HepG2 (cell line): Measurements from ENCODE around the gene GTF2H1. TPM values are rescaled to one million over a fixed set of nuclear protein-coding genes. Genes with fewer than 3 reads are reported as not detected.

Source experiments
- CBX1 ChIP-seq: IDR thresholded peaks from one replicate; pipeline ENCODE4 v1.6.1; 2016; ENCODE audit warnings: antibody characterized with exemption, low read depth
- FOXK2 ChIP-seq: fragments of 450-650 bp; IDR thresholded peaks from 2 replicates; pipeline ENCODE4 v1.6.1; 2016
- GZF1 ChIP-seq: sonication (generic); formaldehyde crosslinking; IDR thresholded peaks from 2 replicates; pipeline ENCODE4 v1.5.1; 2020; ENCODE audit warnings: mild to moderate bottlenecking, missing genetic modification reagents
- IRF2 ChIP-seq: IDR thresholded peaks from 2 replicates; pipeline ENCODE4 v1.6.1; 2018; ENCODE audit warnings: missing genetic modification reagents, missing compliant biosample characterization
- NFE2 ChIP-seq: sonication (generic); formaldehyde crosslinking; IDR thresholded peaks from 2 replicates; pipeline ENCODE4 v1.4.0; 2020; ENCODE audit warnings: missing genetic modification reagents
- POLR2AphosphoS5 ChIP-seq: IDR thresholded peaks from 2 replicates; pipeline ENCODE4 v1.6.1; 2012; ENCODE audit warnings: low read depth, low read length
- PRMT3 ChIP-seq: sonication (generic); formaldehyde crosslinking; IDR thresholded peaks from 2 replicates; pipeline ENCODE4 v1.8.1; 2022; ENCODE audit warnings: low read depth, mild to moderate bottlenecking, moderate library complexity, missing genetic modification reagents, borderline replicate concordance
- RXRB ChIP-seq: IDR thresholded peaks from 2 replicates; pipeline ENCODE4 v1.6.1; 2016; ENCODE audit warnings: borderline replicate concordance, missing genetic modification reagents, missing compliant biosample characterization
- ZFY ChIP-seq: sonication (generic); formaldehyde crosslinking; IDR thresholded peaks from 2 replicates; pipeline ENCODE4 v1.4.0; 2020; ENCODE audit warnings: missing genetic modification reagents
- ZNF121 ChIP-seq: sonication (generic); formaldehyde crosslinking; IDR thresholded peaks from 2 replicates; pipeline ENCODE4 v1.5.0; 2020; ENCODE audit warnings: mild to moderate bottlenecking, missing genetic modification reagents
- ZNF160 ChIP-seq: sonication (generic); formaldehyde crosslinking; IDR thresholded peaks from 2 replicates; pipeline ENCODE4 v1.8.0; 2022; ENCODE audit warnings: mild to moderate bottlenecking, inconsistent platforms, missing genetic modification reagents
- ZNF326 ChIP-seq: sonication (generic); formaldehyde crosslinking; IDR thresholded peaks from 2 replicates; pipeline ENCODE4 v1.4.0; 2020; ENCODE audit warnings: missing genetic modification reagents, borderline replicate concordance
- ZNF746 ChIP-seq: sonication (generic); formaldehyde crosslinking; IDR thresholded peaks from 2 replicates; pipeline ENCODE4 v1.8.0; 2022; ENCODE audit warnings: mild to moderate bottlenecking, missing genetic modification reagents
- ZNF781 ChIP-seq: sonication (generic); formaldehyde crosslinking; IDR thresholded peaks from 2 replicates; pipeline ENCODE4 v1.5.1; 2020; ENCODE audit warnings: borderline replicate concordance, mild to moderate bottlenecking, missing genetic modification reagents; ENCODE audit errors: not compliant biosample characterization
- ZSCAN31 ChIP-seq: sonication (generic); formaldehyde crosslinking; IDR thresholded peaks from 2 replicates; pipeline ENCODE4 v1.5.0; 2020; ENCODE audit warnings: low read depth, mild to moderate bottlenecking, missing genetic modification reagents
- polyA plus RNA-seq, 8 experiments: library from polyadenylated mRNA; depleted of rRNA in 3 of 8; stranded (reverse) in 7 of 8; unstranded in 1 of 8; fragments of >200 nt; fragmentation: Illumina TruSeq in 4 of 8; extraction: Trizol in 4 of 8; gene quantifications; 2 replicates each; pipeline versions ENCODE4 v1.2.1 to v1.2.3, GENCODE V29; 2011 to 2016; ENCODE audit warnings: low read depth in 4 of 8, missing spikeins in 1 of 8, mixed read lengths in 1 of 8; ENCODE audit not compliant: insufficient read depth in 1 of 8
- total RNA-seq, 5 experiments: library from RNA; depleted of rRNA; stranded (reverse); fragments of >200 nt; fragmentation: Illumina TruSeq; extraction: Trizol; gene quantifications; 2 replicates each; pipeline ENCODE4 v1.2.3, GENCODE V29; 2016; ENCODE audit warnings: low read depth in 1 of 5
- TF ChIP-seq, protein P1 (sequence below): sonication (generic); formaldehyde crosslinking; IDR thresholded peaks from 2 replicates; pipeline ENCODE4 v1.5.0; 2020; ENCODE audit warnings: mild to moderate bottlenecking, missing genetic modification reagents, borderline replicate concordance
- TF ChIP-seq, protein P2 (sequence below): IDR thresholded peaks from 2 replicates; pipeline ENCODE4 v1.6.1; 2018; ENCODE audit warnings: missing genetic modification reagents, mild to moderate bottlenecking, missing compliant biosample characterization
- TF ChIP-seq, protein P3 (sequence below): sonication (generic); IDR thresholded peaks from 2 replicates; pipeline ENCODE4 v1.6.1; 2016; ENCODE audit warnings: low read depth, borderline replicate concordance
- TF ChIP-seq, protein P4 (sequence below): sonication (generic); formaldehyde crosslinking; IDR thresholded peaks from 2 replicates; pipeline ENCODE4 v1.4.0; 2020; ENCODE audit warnings: mild to moderate bottlenecking, missing genetic modification reagents
- TF ChIP-seq, protein P5 (sequence below): sonication (generic); formaldehyde crosslinking; IDR thresholded peaks from 2 replicates; pipeline ENCODE4 v1.5.0; 2020; ENCODE audit warnings: missing genetic modification reagents

The GTF2H1 gene
- total and polyA plus RNA-seq, 2 of the 13 experiments (the other 11 are each of a cell fraction or from before 2014, with no cell fraction given): 15.7 to 51.4 TPM

DNA sequence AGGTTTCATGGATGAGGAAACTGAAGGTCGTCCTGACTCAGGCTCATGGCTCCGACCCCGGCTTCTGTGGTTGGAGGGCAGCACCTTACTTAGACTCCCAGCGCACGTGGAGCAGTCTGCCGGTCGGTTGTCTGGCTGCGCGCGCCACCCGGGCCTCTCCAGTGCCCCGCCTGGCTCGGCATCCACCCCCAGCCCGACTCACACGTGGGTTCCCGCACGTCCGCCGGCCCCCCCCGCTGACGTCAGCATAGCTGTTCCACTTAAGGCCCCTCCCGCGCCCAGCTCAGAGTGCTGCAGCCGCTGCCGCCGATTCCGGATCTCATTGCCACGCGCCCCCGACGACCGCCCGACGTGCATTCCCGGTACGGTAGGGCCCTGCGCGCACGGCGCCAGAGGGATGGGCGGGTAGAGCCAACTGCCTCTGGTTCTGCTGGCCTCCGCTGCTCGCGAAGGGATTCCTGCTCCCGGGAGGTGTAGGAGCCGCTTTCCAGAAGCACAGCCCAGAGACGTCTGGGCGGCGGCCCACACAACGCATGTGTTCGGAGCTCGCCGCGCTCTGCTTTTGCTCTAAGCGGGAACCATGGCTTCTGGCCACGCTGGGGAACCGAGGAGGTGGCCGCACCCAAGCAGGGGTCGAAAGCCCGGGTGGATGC, 72.0 kb downstream of the GTF2H1 start, which contains the start of gene LDHA (continued):
- TF ChIP-seq ZNF326 (CRISPR knock-in tag): no peak
- no peak for TF ChIP-seq NFE2 (CRISPR knock-in tag)
- TF ChIP-seq, protein P1, sequence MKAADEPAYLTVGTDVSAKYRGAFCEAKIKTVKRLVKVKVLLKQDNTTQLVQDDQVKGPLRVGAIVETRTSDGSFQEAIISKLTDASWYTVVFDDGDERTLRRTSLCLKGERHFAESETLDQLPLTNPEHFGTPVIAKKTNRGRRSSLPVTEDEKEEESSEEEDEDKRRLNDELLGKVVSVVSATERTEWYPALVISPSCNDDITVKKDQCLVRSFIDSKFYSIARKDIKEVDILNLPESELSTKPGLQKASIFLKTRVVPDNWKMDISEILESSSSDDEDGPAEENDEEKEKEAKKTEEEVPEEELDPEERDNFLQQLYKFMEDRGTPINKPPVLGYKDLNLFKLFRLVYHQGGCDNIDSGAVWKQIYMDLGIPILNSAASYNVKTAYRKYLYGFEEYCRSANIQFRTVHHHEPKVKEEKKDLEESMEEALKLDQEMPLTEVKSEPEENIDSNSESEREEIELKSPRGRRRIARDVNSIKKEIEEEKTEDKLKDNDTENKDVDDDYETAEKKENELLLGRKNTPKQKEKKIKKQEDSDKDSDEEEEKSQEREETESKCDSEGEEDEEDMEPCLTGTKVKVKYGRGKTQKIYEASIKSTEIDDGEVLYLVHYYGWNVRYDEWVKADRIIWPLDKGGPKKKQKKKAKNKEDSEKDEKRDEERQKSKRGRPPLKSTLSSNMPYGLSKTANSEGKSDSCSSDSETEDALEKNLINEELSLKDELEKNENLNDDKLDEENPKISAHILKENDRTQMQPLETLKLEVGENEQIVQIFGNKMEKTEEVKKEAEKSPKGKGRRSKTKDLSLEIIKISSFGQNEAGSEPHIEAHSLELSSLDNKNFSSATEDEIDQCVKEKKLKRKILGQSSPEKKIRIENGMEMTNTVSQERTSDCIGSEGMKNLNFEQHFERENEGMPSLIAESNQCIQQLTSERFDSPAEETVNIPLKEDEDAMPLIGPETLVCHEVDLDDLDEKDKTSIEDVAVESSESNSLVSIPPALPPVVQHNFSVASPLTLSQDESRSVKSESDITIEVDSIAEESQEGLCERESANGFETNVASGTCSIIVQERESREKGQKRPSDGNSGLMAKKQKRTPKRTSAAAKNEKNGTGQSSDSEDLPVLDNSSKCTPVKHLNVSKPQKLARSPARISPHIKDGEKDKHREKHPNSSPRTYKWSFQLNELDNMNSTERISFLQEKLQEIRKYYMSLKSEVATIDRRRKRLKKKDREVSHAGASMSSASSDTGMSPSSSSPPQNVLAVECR (CRISPR knock-in tag): peak; percentile 98
- peak; percentile 57; the same call in 1 of the 2 replicates for TF ChIP-seq GZF1 (CRISPR knock-in tag)
- TF ChIP-seq, protein P2, sequence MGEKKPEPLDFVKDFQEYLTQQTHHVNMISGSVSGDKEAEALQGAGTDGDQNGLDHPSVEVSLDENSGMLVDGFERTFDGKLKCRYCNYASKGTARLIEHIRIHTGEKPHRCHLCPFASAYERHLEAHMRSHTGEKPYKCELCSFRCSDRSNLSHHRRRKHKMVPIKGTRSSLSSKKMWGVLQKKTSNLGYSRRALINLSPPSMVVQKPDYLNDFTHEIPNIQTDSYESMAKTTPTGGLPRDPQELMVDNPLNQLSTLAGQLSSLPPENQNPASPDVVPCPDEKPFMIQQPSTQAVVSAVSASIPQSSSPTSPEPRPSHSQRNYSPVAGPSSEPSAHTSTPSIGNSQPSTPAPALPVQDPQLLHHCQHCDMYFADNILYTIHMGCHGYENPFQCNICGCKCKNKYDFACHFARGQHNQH (CRISPR knock-in tag): peak; percentile 86
- TF ChIP-seq, protein P3, sequence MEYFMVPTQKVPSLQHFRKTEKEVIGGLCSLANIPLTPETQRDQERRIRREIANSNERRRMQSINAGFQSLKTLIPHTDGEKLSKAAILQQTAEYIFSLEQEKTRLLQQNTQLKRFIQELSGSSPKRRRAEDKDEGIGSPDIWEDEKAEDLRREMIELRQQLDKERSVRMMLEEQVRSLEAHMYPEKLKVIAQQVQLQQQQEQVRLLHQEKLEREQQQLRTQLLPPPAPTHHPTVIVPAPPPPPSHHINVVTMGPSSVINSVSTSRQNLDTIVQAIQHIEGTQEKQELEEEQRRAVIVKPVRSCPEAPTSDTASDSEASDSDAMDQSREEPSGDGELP: peak; percentile 57; the same call in 1 of the 2 replicates
- TF ChIP-seq IRF2 (CRISPR knock-in tag): peak; percentile 89
- TF ChIP-seq, protein P4, sequence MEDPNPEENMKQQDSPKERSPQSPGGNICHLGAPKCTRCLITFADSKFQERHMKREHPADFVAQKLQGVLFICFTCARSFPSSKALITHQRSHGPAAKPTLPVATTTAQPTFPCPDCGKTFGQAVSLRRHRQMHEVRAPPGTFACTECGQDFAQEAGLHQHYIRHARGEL: peak; percentile 95; the same call in 1 of the 2 replicates
- peak; percentile 79 for TF ChIP-seq CBX1
- TF ChIP-seq PRMT3 (CRISPR knock-in tag): peak; percentile 97
- peak; percentile 88 for TF ChIP-seq ZNF746 (CRISPR knock-in tag)
- no peak for TF ChIP-seq FOXK2
- peak; percentile 79; the same call in 1 of the 2 replicates for TF ChIP-seq ZNF121
- TF ChIP-seq ZNF160: peak; percentile 92
- TF ChIP-seq ZFY: peak; percentile 85
- TF ChIP-seq POLR2AphosphoS5: peak; percentile 99
- peak; percentile 99 for TF ChIP-seq ZNF781 (CRISPR knock-in tag)
- TF ChIP-seq RXRB (CRISPR knock-in tag): peak; percentile 75; the same call in 1 of the 2 replicates
- TF ChIP-seq, protein P5, sequence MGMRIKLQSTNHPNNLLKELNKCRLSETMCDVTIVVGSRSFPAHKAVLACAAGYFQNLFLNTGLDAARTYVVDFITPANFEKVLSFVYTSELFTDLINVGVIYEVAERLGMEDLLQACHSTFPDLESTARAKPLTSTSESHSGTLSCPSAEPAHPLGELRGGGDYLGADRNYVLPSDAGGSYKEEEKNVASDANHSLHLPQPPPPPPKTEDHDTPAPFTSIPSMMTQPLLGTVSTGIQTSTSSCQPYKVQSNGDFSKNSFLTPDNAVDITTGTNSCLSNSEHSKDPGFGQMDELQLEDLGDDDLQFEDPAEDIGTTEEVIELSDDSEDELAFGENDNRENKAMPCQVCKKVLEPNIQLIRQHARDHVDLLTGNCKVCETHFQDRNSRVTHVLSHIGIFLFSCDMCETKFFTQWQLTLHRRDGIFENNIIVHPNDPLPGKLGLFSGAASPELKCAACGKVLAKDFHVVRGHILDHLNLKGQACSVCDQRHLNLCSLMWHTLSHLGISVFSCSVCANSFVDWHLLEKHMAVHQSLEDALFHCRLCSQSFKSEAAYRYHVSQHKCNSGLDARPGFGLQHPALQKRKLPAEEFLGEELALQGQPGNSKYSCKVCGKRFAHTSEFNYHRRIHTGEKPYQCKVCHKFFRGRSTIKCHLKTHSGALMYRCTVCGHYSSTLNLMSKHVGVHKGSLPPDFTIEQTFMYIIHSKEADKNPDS: peak; percentile 96
- peak; percentile 95 for TF ChIP-seq ZSCAN31 (CRISPR knock-in tag)
